Measurements from ENCODE around the gene SLC27A2.
"Not testable (repeated sequence)": the region's sequence is repeated elsewhere in the genome, so short reads cannot be mapped to it uniquely, and the experiment has no call there.

Gene SLC27A2

GRCh38 chr15:50181969-50182218 lies at the start of gene SLC27A2:
TSS of gene SLC27A2 (plus strand) at chr15:50182196. CDS start at chr15:50182428, 232 bp downstream.
- DNase-seq: peak; percentile 36

- not testable (repeated sequence) for DNase-seq
These were observed 49.6 kb upstream of the SLC27A2 start for GRCh38 chr15:50132251-50132984.

- DNase-seq: no peak
These were observed 47.4 kb upstream of the SLC27A2 start for GRCh38 chr15:50134524-50135024.

GRCh38 chr15:50135031-50135551 lies 46.9 kb upstream of the SLC27A2 start:
- DNase-seq: no peak

GRCh38 chr15:50137330-50137761 lies 44.6 kb upstream of the SLC27A2 start:
- no peak for DNase-seq

- DNase-seq: no peak
These were observed 44.1 kb upstream of the SLC27A2 start for GRCh38 chr15:50137893-50138292.

- no peak for DNase-seq
These were observed 43.6 kb upstream of the SLC27A2 start for GRCh38 chr15:50138391-50138790.

GRCh38 chr15:50140098-50140497 lies 41.9 kb upstream of the SLC27A2 start:
- DNase-seq: no peak

GRCh38 chr15:50140983-50141382 lies 41.0 kb upstream of the SLC27A2 start:
- DNase-seq: no peak

GRCh38 chr15:50141856-50142255 lies 40.1 kb upstream of the SLC27A2 start:
- no peak for DNase-seq

GRCh38 chr15:50143255-50143860 lies 38.6 kb upstream of the SLC27A2 start:
- DNase-seq: no peak

- no peak for DNase-seq
These were observed 37.5 kb upstream of the SLC27A2 start for GRCh38 chr15:50144341-50145120.

GRCh38 chr15:50145451-50145872 lies 36.5 kb upstream of the SLC27A2 start:
- DNase-seq: no peak

GRCh38 chr15:50146632-50147031 lies 35.4 kb upstream of the SLC27A2 start:
- no peak for DNase-seq

GRCh38 chr15:50148362-50148963 lies 33.5 kb upstream of the SLC27A2 start:
- no peak for DNase-seq

- DNase-seq: no peak
These were observed 32.9 kb upstream of the SLC27A2 start for GRCh38 chr15:50149090-50149489.

GRCh38 chr15:50150349-50150748 lies 31.6 kb upstream of the SLC27A2 start:
- DNase-seq: no peak

GRCh38 chr15:50150851-50151250 lies 31.1 kb upstream of the SLC27A2 start:
- no peak for DNase-seq

- no peak for DNase-seq
These were observed 30.5 kb upstream of the SLC27A2 start for GRCh38 chr15:50151476-50151875.

- DNase-seq: not testable (repeated sequence)
These were observed 23.8 kb upstream of the SLC27A2 start for GRCh38 chr15:50158236-50158635.

- no peak for DNase-seq
These were observed 18.9 kb upstream of the SLC27A2 start for GRCh38 chr15:50162969-50163718.

- no peak for DNase-seq
These were observed 18.1 kb upstream of the SLC27A2 start for GRCh38 chr15:50163719-50164410.

Data from 8988T (cell line).